K562 (cell line): ENCODE measurements around the gene TMEM72. TPM values are rescaled to one million over a fixed set of nuclear protein-coding genes. Genes with fewer than 3 reads are reported as not detected.

Source experiments
- ATAC-seq: fragments of 200-7000 bp; cut with Tn5 transposase; 3 replicates; pipeline ENCODE4 v1.9.1; 2020; ENCODE audit warnings: moderate library complexity
- BruUV-seq: library from RNA; stranded (reverse); fragments of 400-500 nt; replicated peaks from 2 replicates; lab custom pipeline; 2021; lab: Mats Ljungman, UMichigan
- CTCF ChIA-PET: fragments of 300-600 bp; formaldehyde crosslinking; extraction: SDS; loops from one replicate; lab custom pipeline; 2021; ENCODE audit warnings: low intra/inter-chr PET ratio; lab: Yijun Ruan, JAX
- POLR2A ChIA-PET: fragments of 300-600, 350-650 bp; sonication (Branson Sonifier 250); formaldehyde crosslinking; extraction: SDS; loops from one replicate; lab custom pipeline; 2021; ENCODE audit warnings: antibody characterized with exemption, inconsistent platforms; lab: Yijun Ruan, JAX
- DNase-seq, 4 experiments: peaks; one replicate each; pipeline versions ENCODE4 v3.0.0 to v3.0.0-alpha.2; 2011 to 2018; ENCODE audit warnings: low spot score in 3 of 4, mixed read lengths in 3 of 4; ENCODE audit errors: extremely low read depth in 1 of 4
- FAIRE-seq: peaks from 2 replicates; lab custom pipeline; 2011; peaks lifted over from hg19 to GRCh38; lab: Jason Lieb, UNC
- H2AFZ ChIP-seq: 2 replicates; pipeline ENCODE4 v1.6.0; 2011; ENCODE audit warnings: low read depth, low read length, control low read depth, inconsistent platforms
- H3K27ac ChIP-seq: fragments of 200-600 bp; 3 replicates; pipeline ENCODE4 v1.8.0; 2011; ENCODE audit warnings: low read depth, mild to moderate bottlenecking, control low read depth, inconsistent platforms, low read length, moderate library complexity, mixed read lengths; ENCODE audit errors: extremely low read depth
- H3K27me3 ChIP-seq, 2 experiments: fragments of 300-600 bp in 1 of 2; 2 replicates in 1 of 2; 3 replicates in 1 of 2; pipeline versions ENCODE4 v1.6.0 to v1.8.0; 2011; ENCODE audit warnings: inconsistent platforms in 2 of 2, low read length in 2 of 2, mild to moderate bottlenecking in 1 of 2, mixed read lengths in 1 of 2, moderate library complexity in 1 of 2; ENCODE audit not compliant: control insufficient read depth in 2 of 2, insufficient read depth in 2 of 2
- H3K36me3 ChIP-seq: fragments of 300-600 bp; 3 replicates; pipeline ENCODE4 v1.8.0; 2011; ENCODE audit warnings: mild to moderate bottlenecking, low read length, inconsistent platforms; ENCODE audit not compliant: control insufficient read depth, insufficient read depth
- H3K4me1 ChIP-seq, 2 experiments: fragments of 200-600 bp in 1 of 2; replicated peaks in 1 of 2; 2 replicates in 1 of 2; 3 replicates in 1 of 2; pipeline versions ENCODE4 v1.5.1 to v1.8.0; 2011; ENCODE audit warnings: inconsistent platforms in 2 of 2, low read length in 2 of 2, mild to moderate bottlenecking in 1 of 2, mixed read lengths in 1 of 2, moderate library complexity in 1 of 2; ENCODE audit not compliant: control insufficient read depth in 2 of 2, insufficient read depth in 2 of 2
- H3K4me2 ChIP-seq: 2 replicates; pipeline ENCODE4 v1.6.1; 2011; ENCODE audit warnings: low read length, control low read depth, inconsistent platforms, mixed read lengths; ENCODE audit not compliant: insufficient read depth
- H3K4me3 ChIP-seq: fragments of 200-600 bp; sonication (generic), shearing (Covaris generic); 2 replicates; pipeline ENCODE4 v1.5.1; 2016; ENCODE audit warnings: control low read depth, inconsistent platforms
- H3K79me2 ChIP-seq: fragments of 200-600 bp; 3 replicates; pipeline ENCODE4 v1.8.0; 2011; ENCODE audit warnings: low read length, inconsistent platforms; ENCODE audit not compliant: control insufficient read depth, insufficient read depth
- H3K9ac ChIP-seq, 2 experiments: 2 replicates each; pipeline versions ENCODE4 v1.6.0 to v1.6.1; 2011; ENCODE audit warnings: low read depth in 2 of 2, low read length in 2 of 2, control low read depth in 1 of 2, inconsistent platforms in 1 of 2, mild to moderate bottlenecking in 1 of 2, mixed read lengths in 1 of 2; ENCODE audit not compliant: insufficient read depth in 1 of 2
- H3K9me1 ChIP-seq: one replicate; pipeline ENCODE4 v1.6.0; 2011; ENCODE audit warnings: inconsistent platforms, mild to moderate bottlenecking, low read length, moderate library complexity; ENCODE audit not compliant: control insufficient read depth, insufficient read depth
- H3K9me3 ChIP-seq: replicated peaks from 2 replicates; pipeline ENCODE4 v1.5.1; 2011; ENCODE audit warnings: low read depth, low read length, inconsistent platforms; ENCODE audit not compliant: control insufficient read depth, insufficient read depth
- H4K20me1 ChIP-seq: replicated peaks from 2 replicates; pipeline ENCODE4 v1.6.1; 2011; ENCODE audit warnings: low read length, inconsistent platforms, mixed read lengths; ENCODE audit not compliant: control insufficient read depth, insufficient read depth
- DNMT1 ChIP-seq: fragments of 450-650 bp; IDR thresholded peaks from 2 replicates; pipeline ENCODE4 v1.6.1; 2016; ENCODE audit warnings: antibody characterized with exemption, mild to moderate bottlenecking
- ELK3 ChIP-seq: fragments of 450-650 bp; formaldehyde crosslinking; IDR thresholded peaks from 2 replicates; pipeline ENCODE4 v1.4.0; 2020; ENCODE audit warnings: mild to moderate bottlenecking
- GTF2A2 ChIP-seq: IDR thresholded peaks from 2 replicates; pipeline ENCODE4 v1.6.1; 2016; ENCODE audit warnings: mild to moderate bottlenecking, missing genetic modification characterization, missing compliant biosample characterization
- HDAC2 ChIP-seq: fragments of 450-650 bp; IDR thresholded peaks from 2 replicates; pipeline ENCODE4 v1.6.1; 2016; ENCODE audit warnings: mild to moderate bottlenecking
- HNRNPH1 ChIP-seq: fragments of 200-400 bp; formaldehyde crosslinking; optimal IDR thresholded peaks from 2 replicates; pipeline ENCODE3; 2017; ENCODE audit warnings: low read depth, mild to moderate bottlenecking, low read length, moderate library complexity
- MBD2 ChIP-seq: sonication (generic); IDR thresholded peaks from 2 replicates; pipeline ENCODE4 v1.6.1; 2016; ENCODE audit warnings: low read depth, borderline replicate concordance
- MCM7 ChIP-seq, 2 experiments: fragments of 450-650 bp; IDR thresholded peaks; 2 replicates each; pipeline ENCODE4 v1.6.1; 2016 to 2018
- NCOR1 ChIP-seq: fragments of 450-650 bp; IDR thresholded peaks from 2 replicates; pipeline ENCODE4 v1.6.1; 2016; ENCODE audit warnings: mild to moderate bottlenecking, moderate library complexity
- RFX5 ChIP-seq: IDR thresholded peaks from 2 replicates; pipeline ENCODE4 v1.6.1; 2011; ENCODE audit warnings: low read depth, mild to moderate bottlenecking, improper control_type of control experiment, low read length
- ZNF263 ChIP-seq: sonication (generic); formaldehyde crosslinking; IDR thresholded peaks from 2 replicates; pipeline ENCODE4 v1.8.0; 2022; ENCODE audit warnings: mild to moderate bottlenecking, missing genetic modification reagents, borderline replicate concordance
- ZNF584 ChIP-seq: fragments of 200-800 bp; sonication (Bioruptor generic); IDR thresholded peaks from 2 replicates; pipeline ENCODE4 v1.6.1; 2016; ENCODE audit warnings: low read depth, mild to moderate bottlenecking, missing genetic modification characterization, missing compliant biosample characterization
- ZNF696 ChIP-seq: fragments of 250-450 bp; sonication (Bioruptor Pico); conservative IDR thresholded peaks from 2 replicates; pipeline ENCODE4 v1.4.0; 2020; ENCODE audit warnings: mild to moderate bottlenecking, moderate library complexity
- ZNF766 ChIP-seq: fragments of 200-800 bp; sonication (Bioruptor generic); conservative IDR thresholded peaks from 2 replicates; pipeline ENCODE4 v1.6.1; 2016; ENCODE audit warnings: missing genetic modification characterization, missing compliant biosample characterization
- WGBS: fragments of 100-300 bp; shearing (Covaris generic); methylation state at CpG from one replicate; pipeline ENCODE4 v1.1.6; 2016; ENCODE audit warnings: low coverage, mixed read lengths; ENCODE audit not compliant: insufficient coverage; ENCODE audit errors: missing lambda C conversion rate; 5-methylcytosine and 5-hydroxymethylcytosine counted together
- in situ Hi-C: fragments of 300-500 bp; cut with MboI; formaldehyde crosslinking; loops from 4 replicates; pipeline ENCODE4 v1.15.0; 2018; ENCODE audit warnings: inconsistent platforms, mixed read lengths
- intact Hi-C: fragments of 100-400 bp; cut with micrococcal nuclease; formaldehyde crosslinking; loops from 2 replicates; pipeline ENCODE4 v1.14.2; 2022
- polyA plus RNA-seq, 8 experiments: library from polyadenylated mRNA; depleted of rRNA in 4 of 8; stranded (reverse) in 5 of 8; unstranded in 3 of 8; fragments of >200 nt; fragmentation: Nextera tagmentation in 2 of 8; fragmentation: Illumina TruSeq in 1 of 8; extraction: Ambion mirVana in 2 of 8; extraction: Trizol in 1 of 8; gene quantifications; 2 replicates each; pipeline versions ENCODE4 v1.2.1 to v1.2.3, GENCODE V29; 2011 to 2014; ENCODE audit warnings: inconsistent platforms in 1 of 8, missing spikeins in 1 of 8
- total RNA-seq, 7 experiments: library from RNA; depleted of rRNA in 6 of 7; stranded (reverse); fragments of >200 nt in 6 of 7; fragmentation: Illumina TruSeq in 2 of 7; extraction: Trizol in 2 of 7; gene quantifications; 2 replicates each; pipeline versions ENCODE4 v1.2.1 to v1.2.3, GENCODE V29; 2011 to 2021; ENCODE audit warnings: low replicate concordance in 1 of 7
- TF ChIP-seq, protein P1 (sequence below): sonication (generic); formaldehyde crosslinking; IDR thresholded peaks from 2 replicates; pipeline ENCODE4 v1.5.0; 2020; ENCODE audit warnings: missing genetic modification reagents
- TF ChIP-seq, protein P2 (sequence below): sonication (generic); formaldehyde crosslinking; IDR thresholded peaks from 2 replicates; pipeline ENCODE4 v1.8.1; 2022; ENCODE audit warnings: missing genetic modification reagents
- TF ChIP-seq, protein P3 (sequence below): fragments of 450-650 bp; IDR thresholded peaks from 2 replicates; pipeline ENCODE4 v1.7.0; 2016; ENCODE audit warnings: borderline replicate concordance

Gene TMEM72
- total and polyA plus RNA-seq, 9 of the 15 experiments (the other 6 are each of a cell fraction or from before 2014, with no cell fraction given): not detected

GRCh38 chr10:44949915-44950314, 38.8 kb downstream of the TMEM72 start (continued):
- TF ChIP-seq ZNF263 (CRISPR knock-in tag) (no peak), GTF2A2 (no peak)

- Histone ChIP-seq H4K20me1 (no peaks in the 10 kb centered on the region), H3K79me2 (no peaks in the 10 kb centered on the region), H3K4me2 (no peak overlapping the region), H2AFZ (no peak overlapping the region), H3K27me3 (peaks cover 10 to 20% of the 10 kb centered on the region in 2 experiments; a peak in 4 of 5 replicates), H3K9me3 (no peaks in the 10 kb centered on the region), H3K9me1 (no peaks in the 10 kb centered on the region), H3K36me3 (no peaks in the 10 kb centered on the region), H3K9ac (no peak overlapping the region), H3K27ac (no peak overlapping the region), H3K4me1 (no peaks in the 10 kb centered on the region), H3K4me3 (no peak overlapping the region)
- WGBS: 2% methylated on average over 10 of the region's 10 CpGs
- intact Hi-C loops (no loop called here), in situ Hi-C loops (no loop called here)
- POLR2A ChIA-PET: interaction anchor here (0.5 to 1.0 kb wide), 4 partner anchors 13 to 123 kb away, joined by 3 read pairs; no protein-coding TSS in a partner anchor
- CTCF ChIA-PET: no interaction called here
- no peak for DNase-seq
- no peak for FAIRE-seq
- ATAC-seq: no peak
- no TSS peak for BruUV-seq
- TF ChIP-seq MCM7 (IDR thresholded peaks at IDR 0.05) (no peak), NCOR1 (no peak), ZNF584 (CRISPR knock-in tag) (no peak), ZNF696 (no peak), DNMT1 (no peak), ZNF766 (CRISPR knock-in tag) (no peak), MBD2 (no peak), HDAC2 (no peak), HNRNPH1 (no peak), ELK3 (CRISPR knock-in tag) (no peak), RFX5 (no peak)
- TF ChIP-seq, protein P1, sequence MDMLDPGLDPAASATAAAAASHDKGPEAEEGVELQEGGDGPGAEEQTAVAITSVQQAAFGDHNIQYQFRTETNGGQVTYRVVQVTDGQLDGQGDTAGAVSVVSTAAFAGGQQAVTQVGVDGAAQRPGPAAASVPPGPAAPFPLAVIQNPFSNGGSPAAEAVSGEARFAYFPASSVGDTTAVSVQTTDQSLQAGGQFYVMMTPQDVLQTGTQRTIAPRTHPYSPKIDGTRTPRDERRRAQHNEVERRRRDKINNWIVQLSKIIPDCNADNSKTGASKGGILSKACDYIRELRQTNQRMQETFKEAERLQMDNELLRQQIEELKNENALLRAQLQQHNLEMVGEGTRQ (CRISPR knock-in tag): no peak
- TF ChIP-seq, protein P2, sequence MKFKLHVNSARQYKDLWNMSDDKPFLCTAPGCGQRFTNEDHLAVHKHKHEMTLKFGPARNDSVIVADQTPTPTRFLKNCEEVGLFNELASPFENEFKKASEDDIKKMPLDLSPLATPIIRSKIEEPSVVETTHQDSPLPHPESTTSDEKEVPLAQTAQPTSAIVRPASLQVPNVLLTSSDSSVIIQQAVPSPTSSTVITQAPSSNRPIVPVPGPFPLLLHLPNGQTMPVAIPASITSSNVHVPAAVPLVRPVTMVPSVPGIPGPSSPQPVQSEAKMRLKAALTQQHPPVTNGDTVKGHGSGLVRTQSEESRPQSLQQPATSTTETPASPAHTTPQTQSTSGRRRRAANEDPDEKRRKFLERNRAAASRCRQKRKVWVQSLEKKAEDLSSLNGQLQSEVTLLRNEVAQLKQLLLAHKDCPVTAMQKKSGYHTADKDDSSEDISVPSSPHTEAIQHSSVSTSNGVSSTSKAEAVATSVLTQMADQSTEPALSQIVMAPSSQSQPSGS (CRISPR knock-in tag): no peak
- TF ChIP-seq, protein P3, sequence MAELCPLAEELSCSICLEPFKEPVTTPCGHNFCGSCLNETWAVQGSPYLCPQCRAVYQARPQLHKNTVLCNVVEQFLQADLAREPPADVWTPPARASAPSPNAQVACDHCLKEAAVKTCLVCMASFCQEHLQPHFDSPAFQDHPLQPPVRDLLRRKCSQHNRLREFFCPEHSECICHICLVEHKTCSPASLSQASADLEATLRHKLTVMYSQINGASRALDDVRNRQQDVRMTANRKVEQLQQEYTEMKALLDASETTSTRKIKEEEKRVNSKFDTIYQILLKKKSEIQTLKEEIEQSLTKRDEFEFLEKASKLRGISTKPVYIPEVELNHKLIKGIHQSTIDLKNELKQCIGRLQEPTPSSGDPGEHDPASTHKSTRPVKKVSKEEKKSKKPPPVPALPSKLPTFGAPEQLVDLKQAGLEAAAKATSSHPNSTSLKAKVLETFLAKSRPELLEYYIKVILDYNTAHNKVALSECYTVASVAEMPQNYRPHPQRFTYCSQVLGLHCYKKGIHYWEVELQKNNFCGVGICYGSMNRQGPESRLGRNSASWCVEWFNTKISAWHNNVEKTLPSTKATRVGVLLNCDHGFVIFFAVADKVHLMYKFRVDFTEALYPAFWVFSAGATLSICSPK: no peak
Measured at GRCh38 chr10:44950326-44951225, 39.4 kb downstream of the TMEM72 start.
